Rectal smooth muscle tissue (tissue), 1 donor: ENCODE results near the gene TMCC1.
A peak's percentile ranks its signal among the peaks of the same experiment; 100 is the strongest.

ENCODE experiments used
- H3K27ac ChIP-seq: one replicate; pipeline ENCODE4 v1.7.0; 2013; ENCODE audit warnings: low read depth, low read length, inconsistent platforms
- H3K27me3 ChIP-seq: one replicate; pipeline ENCODE4 v1.7.0; 2013; ENCODE audit warnings: low read length; ENCODE audit not compliant: control insufficient read depth, insufficient read depth
- H3K36me3 ChIP-seq: one replicate; pipeline ENCODE4 v1.7.0; 2013; ENCODE audit warnings: low read length; ENCODE audit not compliant: control insufficient read depth, insufficient read depth
- H3K4me1 ChIP-seq: one replicate; pipeline ENCODE4 v1.7.0; 2013; ENCODE audit warnings: low read length; ENCODE audit not compliant: control insufficient read depth, insufficient read depth
- H3K4me3 ChIP-seq: one replicate; pipeline ENCODE4 v1.7.0; 2013; ENCODE audit warnings: low read length
- H3K9ac ChIP-seq: one replicate; pipeline ENCODE4 v1.7.0; 2013; ENCODE audit warnings: low read length

The TMCC1 gene

GRCh38 chr3:129638481-129638880 lies 255.0 kb downstream of the TMCC1 start:
- no peak overlapping the region for H3K27ac ChIP-seq
- no peaks in the 10 kb centered on the region for H3K36me3 ChIP-seq
- no peak overlapping the region for H3K9ac ChIP-seq
- no peaks in the 10 kb centered on the region for H3K27me3 ChIP-seq
- H3K4me1 ChIP-seq: no peaks in the 10 kb centered on the region
- H3K4me3 ChIP-seq: no peak overlapping the region

- no peaks in the 10 kb centered on the region for H3K36me3 ChIP-seq
- no peak overlapping the region for H3K4me3 ChIP-seq
- no peak overlapping the region for H3K27ac ChIP-seq
- no peaks in the 10 kb centered on the region for H3K4me1 ChIP-seq
- no peaks in the 10 kb centered on the region for H3K27me3 ChIP-seq
- no peak overlapping the region for H3K9ac ChIP-seq
Observed at GRCh38 chr3:129636082-129636481, 257.4 kb downstream of the TMCC1 start.

GRCh38 chr3:129635656-129636055 lies 257.9 kb downstream of the TMCC1 start:
- Histone ChIP-seq H3K4me1 (no peaks in the 10 kb centered on the region), H3K27ac (no peak overlapping the region), H3K4me3 (no peak overlapping the region), H3K9ac (no peak overlapping the region), H3K36me3 (no peaks in the 10 kb centered on the region), H3K27me3 (no peaks in the 10 kb centered on the region)

GRCh38 chr3:129633751-129634481 lies 259.6 kb downstream of the TMCC1 start:
- H3K27me3 ChIP-seq: no peaks in the 10 kb centered on the region
- H3K27ac ChIP-seq: no peak overlapping the region
- H3K4me3 ChIP-seq: no peak overlapping the region
- no peaks in the 10 kb centered on the region for H3K4me1 ChIP-seq
- no peaks in the 10 kb centered on the region for H3K36me3 ChIP-seq
- no peak overlapping the region for H3K9ac ChIP-seq

- no peak overlapping the region for H3K9ac ChIP-seq
- H3K4me3 ChIP-seq: no peak overlapping the region
- H3K36me3 ChIP-seq: no peaks in the 10 kb centered on the region
- H3K27me3 ChIP-seq: no peaks in the 10 kb centered on the region
- peaks cover 3% of the 10 kb centered on the region for H3K4me1 ChIP-seq
- no peak overlapping the region for H3K27ac ChIP-seq
Observed at GRCh38 chr3:129632977-129633376, 260.5 kb downstream of the TMCC1 start.

- Histone ChIP-seq H3K36me3 (no peaks in the 10 kb centered on the region), H3K4me3 (no peak overlapping the region), H3K27me3 (no peaks in the 10 kb centered on the region), H3K9ac (no peak overlapping the region), H3K27ac (no peak overlapping the region), H3K4me1 (peaks cover 4% of the 10 kb centered on the region)
Observed at GRCh38 chr3:129632556-129632955, 261.0 kb downstream of the TMCC1 start.

GRCh38 chr3:129632056-129632455 lies 261.5 kb downstream of the TMCC1 start:
- no peak overlapping the region for H3K9ac ChIP-seq
- peaks cover 4% of the 10 kb centered on the region for H3K4me1 ChIP-seq
- H3K27me3 ChIP-seq: no peaks in the 10 kb centered on the region
- no peaks in the 10 kb centered on the region for H3K36me3 ChIP-seq
- no peak overlapping the region for H3K4me3 ChIP-seq
- no peak overlapping the region for H3K27ac ChIP-seq

GRCh38 chr3:129629011-129629410 lies 264.5 kb downstream of the TMCC1 start:
- H3K27me3 ChIP-seq: no peaks in the 10 kb centered on the region
- H3K4me3 ChIP-seq: no peak overlapping the region
- H3K4me1 ChIP-seq: peaks cover 8% of the 10 kb centered on the region
- no peak overlapping the region for H3K9ac ChIP-seq
- H3K27ac ChIP-seq: no peak overlapping the region
- H3K36me3 ChIP-seq: no peaks in the 10 kb centered on the region

- H3K27me3 ChIP-seq: no peaks in the 10 kb centered on the region
- peak overlapping the region; percentile 6 for H3K9ac ChIP-seq
- H3K4me3 ChIP-seq: peak overlapping the region; percentile 57
- H3K36me3 ChIP-seq: no peaks in the 10 kb centered on the region
- peak overlapping the region; percentile 88 for H3K27ac ChIP-seq
- H3K4me1 ChIP-seq: peaks cover 8% of the 10 kb centered on the region
Observed at GRCh38 chr3:129628169-129628522, 265.4 kb downstream of the TMCC1 start.

GRCh38 chr3:129627350-129628168 lies 266.0 kb downstream of the TMCC1 start:
- Histone ChIP-seq H3K36me3 (no peaks in the 10 kb centered on the region), H3K4me1 (peaks cover 8% of the 10 kb centered on the region)

GRCh38 chr3:129626744-129627349 lies 266.7 kb downstream of the TMCC1 start:
- peaks cover 8% of the 10 kb centered on the region for H3K4me1 ChIP-seq
- no peaks in the 10 kb centered on the region for H3K27me3 ChIP-seq
- peak overlapping the region; percentile 78 for H3K9ac ChIP-seq
- peak overlapping the region; percentile 88 for H3K27ac ChIP-seq
- H3K36me3 ChIP-seq: no peaks in the 10 kb centered on the region
- peak overlapping the region; percentile 58 for H3K4me3 ChIP-seq

More at GRCh38 chr3:129627350-129628168, 266.0 kb downstream of the TMCC1 start:
- H3K27me3 ChIP-seq: no peaks in the 10 kb centered on the region
- peak overlapping the region; percentile 88 for H3K27ac ChIP-seq
- peak overlapping the region; percentile 78 for H3K9ac ChIP-seq
- peak overlapping the region; percentile 57 for H3K4me3 ChIP-seq

GRCh38 chr3:129625072-129625874 lies 268.2 kb downstream of the TMCC1 start:
- H3K36me3 ChIP-seq: no peaks in the 10 kb centered on the region
- no peak overlapping the region for H3K9ac ChIP-seq
- H3K4me1 ChIP-seq: peaks cover 8% of the 10 kb centered on the region
- H3K4me3 ChIP-seq: no peak overlapping the region
- H3K27ac ChIP-seq: peak overlapping the region; percentile 21
- H3K27me3 ChIP-seq: no peaks in the 10 kb centered on the region
